Activated naive CD4-positive, alpha-beta T cell treated with anti-CD3 and anti-CD28 coated beads, Interleukin-2, amount 10 ng/mL, durations not matched to agents 7 days and 5 days (primary cell): Measurements from ENCODE around the gene SLFN12L.
"Not testable (repeated sequence)": the region's sequence is repeated elsewhere in the genome, so short reads cannot be mapped to it uniquely, and the experiment has no call there.

Experiments used
- CTCF ChIA-PET: fragments of 350-600 bp; sonication (Branson Sonifier 250); formaldehyde crosslinking; loops from one replicate; lab custom pipeline; 2021; ENCODE audit warnings: antibody characterized with exemption; lab: Charles Lee
- DNase-seq: peaks from one replicate; pipeline ENCODE4 v3.0.0-alpha.2; 2020
- H3K27ac Mint-ChIP-seq: one replicate; pipeline ENCODE4 v1.8.0; 2021; ENCODE audit warnings: mild to moderate bottlenecking, moderate library complexity, mixed read lengths
- H3K27me3 Mint-ChIP-seq: one replicate; pipeline ENCODE4 v1.8.0; 2021; ENCODE audit warnings: mild to moderate bottlenecking, mixed read lengths
- H3K36me3 Mint-ChIP-seq: one replicate; pipeline ENCODE4 v1.8.0; 2021; ENCODE audit warnings: mixed read lengths
- H3K4me1 Mint-ChIP-seq: one replicate; pipeline ENCODE4 v1.8.0; 2021; ENCODE audit warnings: mixed read lengths
- H3K4me3 Mint-ChIP-seq: one replicate; pipeline ENCODE4 v1.8.0; 2021; ENCODE audit warnings: mild to moderate bottlenecking, moderate library complexity, mixed read lengths
- H3K9me3 Mint-ChIP-seq: one replicate; pipeline ENCODE4 v1.8.0; 2021; ENCODE audit warnings: mixed read lengths

Gene SLFN12L

DNA sequence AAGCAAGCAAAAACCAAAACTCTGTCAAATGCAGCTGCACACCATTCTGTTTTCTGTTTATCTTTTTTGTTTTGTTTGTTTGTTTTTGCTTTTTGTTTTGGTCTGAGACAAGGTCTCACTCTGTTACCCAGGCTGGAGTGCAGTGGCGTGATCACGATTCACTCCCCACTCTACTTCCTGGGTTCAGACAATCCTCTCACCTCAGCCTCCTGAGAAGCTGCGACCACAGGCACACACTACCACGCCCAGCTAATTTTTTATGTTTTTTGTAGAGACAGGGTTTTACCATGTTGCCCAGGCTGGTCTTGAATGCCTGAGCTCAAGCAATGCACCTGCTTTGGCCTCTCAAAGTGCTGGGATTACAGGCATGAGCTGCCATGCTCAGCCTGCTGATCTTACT, 69.7 kb downstream of the SLFN12L start:
- Mint-ChIP-seq H3K9me3 (peaks cover 11% of the 10 kb centered on the region), H3K4me3 (no peak overlapping the region), H3K27ac (peak overlapping the region; percentile 88), H3K27me3 (no peaks in the 10 kb centered on the region), H3K36me3 (peaks cover 81% of the 10 kb centered on the region), H3K4me1 (peaks cover 53% of the 10 kb centered on the region)
- CTCF ChIA-PET: interaction anchor here (1.3 kb wide), 1 partner anchor 155 kb away, joined by 4 read pairs; no protein-coding TSS in a partner anchor
- peak; percentile 68 for DNase-seq

DNA sequence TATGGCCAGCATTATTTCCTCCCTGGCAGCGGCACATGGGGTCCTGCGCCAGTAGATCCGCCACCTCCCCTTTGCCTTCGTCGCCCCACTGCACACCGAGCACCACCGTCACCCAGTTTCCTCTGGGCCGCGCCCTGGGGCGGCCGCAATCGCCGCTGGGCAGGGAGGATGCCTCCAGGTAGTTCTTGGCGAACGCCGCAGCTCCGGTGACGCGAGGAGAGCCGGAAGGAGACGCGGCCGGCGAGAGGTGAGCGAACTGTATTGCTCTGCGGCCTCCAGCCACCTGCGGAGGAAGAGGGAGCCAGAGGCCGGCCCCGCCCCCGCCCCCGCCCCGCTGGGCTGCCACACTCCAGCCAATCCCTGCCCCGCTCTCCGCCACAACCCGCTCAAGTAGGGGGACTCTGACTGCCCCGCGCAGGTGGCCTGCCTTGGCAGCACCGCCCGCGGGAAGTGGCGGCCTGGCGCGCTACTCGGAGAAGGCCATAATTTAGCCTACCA, 77.1 kb downstream of the SLFN12L start:
- H3K36me3 Mint-ChIP-seq: peaks cover 72% of the 10 kb centered on the region
- peak overlapping the region; percentile 53 for H3K4me3 Mint-ChIP-seq
- H3K4me1 Mint-ChIP-seq: peaks cover 37% of the 10 kb centered on the region
- H3K9me3 Mint-ChIP-seq: peaks cover 29% of the 10 kb centered on the region
- CTCF ChIA-PET: interaction anchor here (0.8 kb wide), 1 partner anchor 88 kb away, joined by 4 read pairs; no protein-coding TSS in a partner anchor
- H3K27me3 Mint-ChIP-seq: peaks cover 3% of the 10 kb centered on the region
- H3K27ac Mint-ChIP-seq: peak overlapping the region; percentile 81
- DNase-seq: peak; percentile 71

DNA sequence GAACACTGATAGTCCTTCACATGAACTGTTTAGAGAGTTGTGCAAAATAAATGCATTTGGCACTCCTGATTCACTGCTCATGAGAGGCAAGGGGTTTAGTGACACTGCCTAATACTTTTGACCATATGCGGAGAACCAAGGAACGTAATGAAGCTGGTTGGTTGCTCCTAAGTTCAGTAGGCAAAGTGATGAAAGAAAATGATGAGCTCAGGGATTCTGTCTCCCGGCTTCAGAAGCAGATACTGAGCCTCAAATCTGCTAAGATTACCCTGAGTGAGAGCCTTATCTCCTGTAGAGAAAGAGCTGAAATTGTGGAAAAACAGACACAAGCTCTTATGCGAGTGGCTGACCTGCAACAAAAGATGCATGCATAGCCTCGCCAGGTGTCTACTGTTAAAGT, 83.4 kb downstream of the SLFN12L start:
- H3K36me3 Mint-ChIP-seq: peaks cover 47% of the 10 kb centered on the region
- CTCF ChIA-PET, H3K4me3 Mint-ChIP-seq, H3K27me3 Mint-ChIP-seq, H3K4me1 Mint-ChIP-seq, DNase-seq: not testable (repeated sequence)
- peak overlapping the region; percentile 6 for H3K27ac Mint-ChIP-seq
- peaks cover 19% of the 10 kb centered on the region for H3K9me3 Mint-ChIP-seq

GRCh38 chr17:35453171-35453570, 84.3 kb downstream of the SLFN12L start:
- CTCF ChIA-PET: no interaction called here
- peaks cover 16% of the 10 kb centered on the region for H3K4me1 Mint-ChIP-seq
- H3K27ac Mint-ChIP-seq: peak overlapping the region; percentile 6
- peaks cover 7% of the 10 kb centered on the region for H3K27me3 Mint-ChIP-seq
- H3K9me3 Mint-ChIP-seq: peaks cover 14% of the 10 kb centered on the region
- peaks cover 45% of the 10 kb centered on the region for H3K36me3 Mint-ChIP-seq
- DNase-seq: no peak
- no peak overlapping the region for H3K4me3 Mint-ChIP-seq

DNA sequence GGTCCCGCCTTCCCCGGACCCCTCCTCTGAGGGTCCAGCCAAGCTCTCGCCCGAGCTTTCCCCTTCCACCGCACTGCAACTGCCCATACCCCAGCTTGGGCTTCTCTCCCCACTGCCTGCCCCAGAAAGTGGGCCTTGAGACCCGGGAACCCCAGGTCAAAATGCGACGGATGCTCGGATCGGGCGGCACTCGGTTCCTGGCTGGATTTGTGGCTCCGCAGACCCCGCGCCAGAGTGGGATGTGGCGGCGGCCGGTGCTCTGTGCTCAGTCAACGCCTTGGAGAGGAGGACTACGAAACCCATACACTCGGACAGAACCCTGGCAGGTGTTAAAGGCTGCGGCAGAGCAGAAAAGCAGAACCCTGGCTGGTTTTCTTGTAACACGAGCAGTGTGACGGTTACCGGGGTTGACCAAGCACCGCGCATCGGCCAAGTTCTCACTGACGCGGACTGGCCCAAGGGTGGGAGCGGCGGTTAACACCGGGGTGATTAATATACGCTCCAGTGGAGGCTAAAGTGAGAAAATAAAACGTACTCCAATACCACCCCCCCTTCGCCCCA, 88.0 kb downstream of the SLFN12L start:
- Mint-ChIP-seq H3K27me3 (peaks cover 7% of the 10 kb centered on the region), H3K27ac (no peak overlapping the region), H3K9me3 (no peaks in the 10 kb centered on the region), H3K4me3 (peak overlapping the region; percentile 37), H3K36me3 (peaks cover 55% of the 10 kb centered on the region), H3K4me1 (peaks cover 26% of the 10 kb centered on the region)
- CTCF ChIA-PET: no interaction called here
- DNase-seq: no peak

- Mint-ChIP-seq H3K27ac (peak overlapping the region; percentile 76), H3K4me3 (peak overlapping the region; percentile 70), H3K36me3 (peaks cover 61% of the 10 kb centered on the region), H3K27me3 (peaks cover 7% of the 10 kb centered on the region), H3K9me3 (no peaks in the 10 kb centered on the region), H3K4me1 (peaks cover 26% of the 10 kb centered on the region)
- CTCF ChIA-PET: interaction anchor here (0.8 to 1.9 kb wide), 3 partner anchors 39 to 85 kb away, joined by 3 to 5 read pairs (median 4); partner anchors contain the start of gene SLFN11
- DNase-seq: no peak
These were observed 88.6 kb downstream of the SLFN12L start for GRCh38 chr17:35448899-35449227.

DNA sequence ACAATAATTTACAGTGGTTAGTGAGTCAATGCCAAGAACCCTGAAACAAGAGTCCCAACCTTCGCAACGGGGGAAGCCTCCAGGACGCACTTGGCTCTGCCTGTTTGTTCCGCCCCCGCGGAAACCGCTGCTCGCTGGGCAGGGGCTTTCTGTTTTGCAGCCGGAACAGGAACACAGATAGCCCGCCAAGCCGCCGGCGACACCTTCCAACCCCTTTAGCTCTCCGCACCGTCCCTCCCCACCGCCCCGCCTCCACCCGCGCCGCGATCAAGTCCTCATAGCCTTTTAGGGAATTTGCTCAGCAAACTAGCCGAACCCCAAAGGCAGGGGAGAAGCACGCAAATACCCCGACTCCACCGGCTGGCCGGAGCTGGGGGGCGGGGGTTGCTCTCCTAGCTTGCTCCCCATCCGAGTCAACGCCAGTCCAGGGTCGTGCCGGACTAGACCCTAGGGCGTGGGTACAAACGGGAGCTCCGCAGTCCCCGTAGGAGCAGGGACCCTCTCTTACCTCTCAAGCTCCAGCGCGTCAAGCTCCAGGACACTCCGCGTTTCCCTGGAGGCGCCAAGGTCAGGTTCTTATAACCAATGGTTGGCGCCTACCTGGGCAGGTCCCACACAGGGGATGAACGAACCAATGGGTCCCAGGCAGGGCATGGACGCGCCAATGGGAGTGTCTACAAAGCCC, 89.1 kb downstream of the SLFN12L start, which contains the start of gene SLFN13:
TSS of gene SLFN13 (minus strand) at position 553 of the 685 bp plus-strand sequence. CDS start 3,086 bp downstream, outside the sequence.
- H3K36me3 Mint-ChIP-seq: peaks cover 65% of the 10 kb centered on the region

DNA sequence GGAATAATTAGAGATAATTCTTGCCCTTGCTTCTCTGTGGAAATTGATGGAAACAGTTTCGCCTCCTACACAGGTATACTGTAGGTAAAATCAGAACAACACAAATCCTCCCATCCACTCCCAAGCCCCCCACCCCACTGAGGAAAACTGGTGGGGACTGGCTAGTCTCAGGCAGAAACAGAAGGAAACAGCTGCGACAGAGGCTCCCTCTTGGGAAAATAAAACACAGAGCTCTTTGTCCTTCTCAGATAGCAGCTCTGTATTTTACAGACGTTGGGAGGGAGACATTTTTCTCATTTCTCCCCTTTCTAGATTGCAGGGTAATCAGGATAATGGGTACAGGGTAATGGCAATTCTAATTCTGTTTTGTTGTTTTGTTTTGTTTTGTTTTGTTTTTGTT, 90.0 kb downstream of the SLFN12L start:
- DNase-seq: no peak
- CTCF ChIA-PET: interaction anchor here (1.0 to 1.9 kb wide), 3 partner anchors 75 to 135 kb away, joined by 3 to 4 read pairs (median 3); partner anchors contain the start of gene SLFN11
- Mint-ChIP-seq H3K9me3 (no peaks in the 10 kb centered on the region), H3K36me3 (peaks cover 66% of the 10 kb centered on the region), H3K4me1 (peaks cover 26% of the 10 kb centered on the region), H3K27ac (peak overlapping the region; percentile 33), H3K27me3 (peaks cover 7% of the 10 kb centered on the region), H3K4me3 (peak overlapping the region; percentile 60)

More for the DNA sequence above, 89.1 kb downstream of the SLFN12L start, which contains the start of gene SLFN13:
- Mint-ChIP-seq H3K9me3 (no peaks in the 10 kb centered on the region), H3K4me1 (peaks cover 26% of the 10 kb centered on the region), H3K4me3 (peak within 1 kb of the TSS; percentile 70), H3K27ac (peak within 1 kb of the TSS; percentile 76), H3K27me3 (peaks cover 7% of the 10 kb centered on the region)
- peak; percentile 91 for DNase-seq
- CTCF ChIA-PET: interaction anchor here (0.8 to 1.9 kb wide), 4 partner anchors 40 to 135 kb away, joined by 3 to 5 read pairs (median 4); partner anchors contain the start of gene SLFN11

- H3K4me1 Mint-ChIP-seq: peaks cover 8% of the 10 kb centered on the region
- no peak for DNase-seq
- no peaks in the 10 kb centered on the region for H3K9me3 Mint-ChIP-seq
- H3K4me3 Mint-ChIP-seq: no peak overlapping the region
- no peaks in the 10 kb centered on the region for H3K27me3 Mint-ChIP-seq
- CTCF ChIA-PET: no interaction called here
- no peak overlapping the region for H3K27ac Mint-ChIP-seq
- peaks cover 53% of the 10 kb centered on the region for H3K36me3 Mint-ChIP-seq
These were observed 99.0 kb downstream of the SLFN12L start for GRCh38 chr17:35438433-35438832.

DNA sequence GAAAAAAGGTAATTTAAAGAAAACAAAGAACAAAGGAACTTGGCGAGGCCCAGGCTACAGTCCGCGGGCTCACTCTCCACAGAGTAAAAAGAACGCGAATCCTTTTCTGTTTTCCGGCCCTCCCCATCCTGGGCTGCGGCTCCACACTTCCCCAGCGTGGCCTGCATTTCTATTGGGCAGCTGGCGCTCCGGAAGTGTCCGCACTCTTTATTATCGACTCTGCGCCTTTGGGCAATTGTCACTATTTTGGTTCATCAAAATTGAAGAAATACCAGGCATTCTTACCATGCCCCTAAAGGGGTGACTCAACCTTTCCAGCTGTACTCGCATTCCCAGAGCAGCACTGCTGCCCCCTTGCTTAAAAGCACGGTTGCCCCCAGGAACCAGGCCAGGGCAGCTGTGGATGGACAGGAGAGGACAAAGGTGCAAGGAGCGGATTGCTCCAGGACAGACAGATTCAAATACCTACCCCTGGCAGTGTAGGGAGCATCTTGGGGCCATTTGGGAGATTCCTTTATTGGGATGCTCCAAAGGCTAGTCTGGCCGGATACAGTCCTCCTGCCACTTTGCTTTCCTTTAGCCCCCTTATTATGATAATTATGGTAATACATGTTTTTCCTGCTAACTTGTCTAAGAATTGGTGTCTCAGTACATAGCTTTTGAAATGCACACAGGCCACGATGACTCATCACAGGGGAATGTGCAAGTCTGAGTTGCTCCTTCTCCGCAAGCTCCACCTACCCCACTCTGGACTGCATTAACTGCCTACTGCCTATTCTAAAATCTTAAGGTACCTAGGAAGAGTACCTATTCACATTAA, 104.2 kb downstream of the SLFN12L start:
- peak overlapping the region; percentile 90 for H3K27ac Mint-ChIP-seq
- CTCF ChIA-PET: interaction anchor here (1.3 kb wide), 1 partner anchor 55 kb away, joined by 3 read pairs; no protein-coding TSS in a partner anchor
- H3K4me3 Mint-ChIP-seq: peak overlapping the region; percentile 92
- H3K27me3 Mint-ChIP-seq: no peaks in the 10 kb centered on the region
- no peaks in the 10 kb centered on the region for H3K9me3 Mint-ChIP-seq
- peak; percentile 69 for DNase-seq
- peaks cover 55% of the 10 kb centered on the region for H3K4me1 Mint-ChIP-seq
- peaks cover 35% of the 10 kb centered on the region for H3K36me3 Mint-ChIP-seq

DNA sequence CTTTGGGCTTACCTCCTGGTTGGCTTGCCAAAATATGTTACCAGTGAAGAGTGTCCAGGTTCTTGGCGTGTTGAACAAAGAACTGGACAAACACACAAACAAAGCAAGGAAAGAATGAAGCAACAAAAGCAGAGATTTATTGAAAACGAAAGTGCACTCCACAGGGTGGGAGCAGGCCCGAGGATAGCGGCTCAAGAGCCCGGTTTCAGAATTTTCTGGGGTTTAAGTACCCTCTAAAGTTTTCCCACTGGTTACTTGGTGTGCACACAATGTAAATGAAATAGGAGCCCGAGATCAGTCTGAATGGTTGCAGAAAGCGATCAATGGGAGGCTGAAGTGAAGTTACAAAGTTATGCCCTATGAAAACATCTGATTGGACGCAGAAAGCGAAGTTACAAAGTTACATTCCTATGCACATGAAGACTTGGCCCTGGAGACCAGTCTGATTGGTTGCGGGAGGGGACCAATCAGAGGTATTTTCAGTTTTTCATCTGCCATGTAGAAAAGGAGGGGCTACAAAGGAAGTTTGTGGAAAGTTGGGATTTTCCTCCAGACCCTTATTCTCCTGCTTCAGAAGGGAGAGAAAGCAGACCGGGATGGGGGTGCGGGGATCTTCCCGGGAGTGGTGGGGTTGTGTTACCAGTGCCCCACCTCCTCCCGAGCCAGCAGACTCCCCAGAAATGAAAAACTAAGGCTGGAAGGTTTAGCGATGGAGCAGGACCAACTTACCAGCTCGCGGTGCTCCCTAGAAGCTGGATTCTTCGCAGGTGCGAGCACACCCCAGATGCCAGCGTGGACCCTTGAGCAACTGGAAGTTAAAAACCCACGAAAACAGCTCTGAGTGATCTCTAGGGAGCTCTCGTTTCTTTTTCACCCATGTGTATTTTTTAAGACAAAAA, 105.1 kb downstream of the SLFN12L start, which contains the start of gene SLFN12:
TSS of gene SLFN12 (minus strand) at position 325 of the 899 bp plus-strand sequence. CDS start 9,472 bp downstream, outside the sequence.
- peak within 1 kb of the TSS; percentile 90 for H3K27ac Mint-ChIP-seq
- no peaks in the 10 kb centered on the region for H3K27me3 Mint-ChIP-seq
- no peaks in the 10 kb centered on the region for H3K9me3 Mint-ChIP-seq
- peak; percentile 60 for DNase-seq
- peaks cover 62% of the 10 kb centered on the region for H3K4me1 Mint-ChIP-seq
- H3K36me3 Mint-ChIP-seq: peaks cover 32% of the 10 kb centered on the region
- H3K4me3 Mint-ChIP-seq: peak within 1 kb of the TSS; percentile 92
- CTCF ChIA-PET: interaction anchor here (1.3 kb wide), 1 partner anchor 56 kb away, joined by 3 read pairs; no protein-coding TSS in a partner anchor

DNA sequence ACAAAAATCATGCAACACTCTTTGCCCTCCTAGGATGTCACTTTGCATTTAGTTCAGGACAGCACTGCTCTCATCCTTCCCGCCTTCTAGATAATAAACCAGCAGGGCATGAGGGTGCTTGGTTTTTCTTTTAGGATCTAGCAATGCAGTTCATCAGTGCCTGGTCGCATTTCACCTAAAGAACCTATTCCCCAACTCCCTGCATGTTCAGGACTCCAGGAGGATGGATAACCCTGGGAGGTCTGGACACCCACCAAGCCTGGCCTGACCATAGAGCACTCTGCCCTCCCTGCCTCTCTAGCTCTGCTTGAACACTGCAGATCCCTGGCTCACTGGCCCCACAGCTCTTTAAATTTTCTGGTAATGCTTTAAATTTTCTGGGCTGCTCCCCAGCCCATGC, 107.8 kb downstream of the SLFN12L start:
- no peaks in the 10 kb centered on the region for H3K9me3 Mint-ChIP-seq
- CTCF ChIA-PET: interaction anchor here (1.2 kb wide), 1 partner anchor 34 kb away, joined by 3 read pairs; no protein-coding TSS in a partner anchor
- H3K36me3 Mint-ChIP-seq: peaks cover 46% of the 10 kb centered on the region
- peaks cover 65% of the 10 kb centered on the region for H3K4me1 Mint-ChIP-seq
- H3K27me3 Mint-ChIP-seq: no peaks in the 10 kb centered on the region
- no peak for DNase-seq
- H3K4me3 Mint-ChIP-seq: no peak overlapping the region
- no peak overlapping the region for H3K27ac Mint-ChIP-seq

DNA sequence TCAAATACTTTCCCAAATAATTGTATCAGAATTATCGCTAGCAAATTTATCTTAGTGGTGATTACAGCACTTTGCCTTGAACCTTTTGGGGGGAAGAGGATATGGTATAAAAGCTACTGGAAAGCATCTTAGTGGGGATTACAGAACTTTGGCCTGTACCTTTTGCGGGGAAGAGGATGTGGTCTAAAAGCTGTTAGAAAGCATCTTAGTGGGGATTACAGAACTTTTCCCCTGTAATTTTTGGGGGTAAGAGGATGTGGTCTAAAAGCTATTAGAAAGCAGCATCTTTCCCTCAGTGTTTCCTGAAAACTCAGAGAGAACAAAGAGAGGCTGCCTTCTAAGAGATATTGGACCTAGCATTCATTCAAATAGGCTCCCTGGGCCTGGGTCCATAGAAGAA, 109.2 kb downstream of the SLFN12L start:
- peak overlapping the region; percentile 50 for H3K27ac Mint-ChIP-seq
- H3K4me1 Mint-ChIP-seq: peaks cover 55% of the 10 kb centered on the region
- H3K9me3 Mint-ChIP-seq: no peaks in the 10 kb centered on the region
- DNase-seq: no peak
- H3K27me3 Mint-ChIP-seq: no peaks in the 10 kb centered on the region
- CTCF ChIA-PET: no interaction called here
- peaks cover 47% of the 10 kb centered on the region for H3K36me3 Mint-ChIP-seq
- no peak overlapping the region for H3K4me3 Mint-ChIP-seq
